WERI-Rb-1 (cell line): Measurements from ENCODE around the gene DLAT.

Experiments used
- DNase-seq: peaks from one replicate; pipeline ENCODE4 v3.0.0-alpha.2; 2020
- H3K27ac ChIP-seq: fragments of 250-450 bp; sonication (Bioruptor Pico); 2 replicates; pipeline ENCODE4 v1.5.1; 2020; ENCODE audit warnings: mild to moderate bottlenecking, moderate library complexity
- H3K27me3 ChIP-seq: fragments of 250-450 bp; sonication (Bioruptor Pico); 2 replicates; pipeline ENCODE4 v1.5.1; 2021; ENCODE audit warnings: mild to moderate bottlenecking, low read depth, moderate library complexity; ENCODE audit not compliant: insufficient read depth, severe bottlenecking
- H3K36me3 ChIP-seq: fragments of 250-450 bp; sonication (Bioruptor Pico); 2 replicates; pipeline ENCODE4 v1.5.1; 2020; ENCODE audit warnings: mild to moderate bottlenecking, moderate library complexity
- H3K4me3 ChIP-seq: 2 replicates; pipeline ENCODE4 v1.5.1; 2011; ENCODE audit warnings: low read depth, mild to moderate bottlenecking, control low read depth, low read length
- H3K9me3 ChIP-seq: fragments of 250-450 bp; sonication (Bioruptor Pico); 2 replicates; pipeline ENCODE4 v1.5.1; 2021; ENCODE audit warnings: mild to moderate bottlenecking, moderate library complexity; ENCODE audit not compliant: severe bottlenecking
- CTCF ChIP-seq: IDR thresholded peaks from 2 replicates; pipeline ENCODE4 v1.5.1; 2011; ENCODE audit warnings: low read depth, mild to moderate bottlenecking, control low read depth, inconsistent platforms, low read length

Gene DLAT

GRCh38 chr11:112050721-112051120, 25.5 kb downstream of the DLAT start:
- H3K27me3 ChIP-seq = no peaks in the 10 kb centered on the region
- no peak overlapping the region for H3K27ac ChIP-seq
- H3K36me3 ChIP-seq = peaks cover 70% of the 10 kb centered on the region
- TF ChIP-seq CTCF = no peak
- no peaks in the 10 kb centered on the region for H3K9me3 ChIP-seq
- H3K4me3 ChIP-seq = no peak overlapping the region
- DNase-seq = no peak

- Histone ChIP-seq H3K27ac (no peak overlapping the region), H3K4me3 (no peak overlapping the region), H3K36me3 (peaks cover 70% of the 10 kb centered on the region), H3K27me3 (no peaks in the 10 kb centered on the region), H3K9me3 (no peaks in the 10 kb centered on the region)
- no peak for DNase-seq
- TF ChIP-seq CTCF = no peak
Measured at GRCh38 chr11:112051768-112052167, 26.6 kb downstream of the DLAT start.

- no peak for DNase-seq
- no peaks in the 10 kb centered on the region for H3K27me3 ChIP-seq
- no peak overlapping the region for H3K27ac ChIP-seq
- no peak overlapping the region for H3K4me3 ChIP-seq
- peaks cover 77% of the 10 kb centered on the region for H3K36me3 ChIP-seq
- H3K9me3 ChIP-seq = no peaks in the 10 kb centered on the region
- no peak for TF ChIP-seq CTCF
Measured at GRCh38 chr11:112057170-112057569, 32.0 kb downstream of the DLAT start.

- Histone ChIP-seq H3K27me3 (no peaks in the 10 kb centered on the region), H3K36me3 (peaks cover 77% of the 10 kb centered on the region), H3K4me3 (no peak overlapping the region), H3K27ac (no peak overlapping the region), H3K9me3 (no peaks in the 10 kb centered on the region)
- no peak for TF ChIP-seq CTCF
- DNase-seq = no peak
Measured at GRCh38 chr11:112058103-112058502, 32.9 kb downstream of the DLAT start.

- no peaks in the 10 kb centered on the region for H3K27me3 ChIP-seq
- peaks cover 46% of the 10 kb centered on the region for H3K36me3 ChIP-seq
- TF ChIP-seq CTCF = no peak
- DNase-seq = no peak
- H3K27ac ChIP-seq = no peak overlapping the region
- no peak overlapping the region for H3K4me3 ChIP-seq
- H3K9me3 ChIP-seq = no peaks in the 10 kb centered on the region
Measured at GRCh38 chr11:112062923-112063322, 37.7 kb downstream of the DLAT start.
